Sigmoid colon (tissue), 4 donors: ENCODE results near the gene USP13.
A peak's percentile ranks its signal among the peaks of the same experiment; 100 is the strongest.

Experiments
- CTCF ChIP-seq, 4 experiments: fragments of 450-650 bp in 3 of 4; fragments of 200-600 bp in 1 of 4; IDR thresholded peaks; one replicate each; pipeline ENCODE4 v1.5.1; 2016 to 2019; ENCODE audit warnings: antibody characterized with exemption in 4 of 4, mild to moderate bottlenecking in 3 of 4, moderate library complexity in 2 of 4
- POLR2A ChIP-seq, 2 donors: fragments of 450-650 bp; IDR thresholded peaks; one replicate each; pipeline ENCODE4 v1.6.1; 2016; ENCODE audit warnings: antibody characterized with exemption in 2 of 2, mild to moderate bottlenecking in 2 of 2, moderate library complexity in 2 of 2
- POLR2AphosphoS5 ChIP-seq, 4 donors: sonication (generic); formaldehyde crosslinking; IDR thresholded peaks; one replicate each; pipeline ENCODE4 v1.6.1; 2017; ENCODE audit warnings: antibody characterized with exemption in 4 of 4

GRCh38 chr3:179671747-179672242, 19.0 kb downstream of the USP13 start:
- TF ChIP-seq POLR2A (IDR thresholded peaks at IDR 0.05) (no peak), CTCF (IDR thresholded peaks at IDR 0.05) (no peak), POLR2AphosphoS5 (IDR thresholded peaks at IDR 0.05) (peak in 1 of 4 donors; percentile 16)
